Hematopoietic multipotent progenitor cell (in vitro differentiated cells): ENCODE measurements around the gene UBE3A. TPM values are rescaled to one million over a fixed set of nuclear protein-coding genes. Genes with fewer than 3 reads are reported as not detected.
"Not testable (repeated sequence)": the region's sequence is repeated elsewhere in the genome, so short reads cannot be mapped to it uniquely, and the experiment has no call there.

Experiments used
- DNase-seq, 3 donors: peaks; one replicate each; pipeline ENCODE4 v3.0.0-alpha.2; 2011 to 2015; ENCODE audit warnings: low read depth in 2 of 3, low spot score in 2 of 3
- total RNA-seq: library from RNA; depleted of rRNA; stranded (reverse); fragments of >200 nt; gene quantifications from one replicate; pipeline ENCODE4 v1.2.3, GENCODE V29; 2012

UBE3A gene
- total RNA-seq, 1 donor, result 39.3 TPM

- DNase-seq, result peak in 2 of 3 donors; percentile 13 to 51
Measured at GRCh38 chr15:25439369-25439836, 579 bp upstream of the UBE3A start.

- DNase-seq, result peak; percentile 19 to 90 (median 86)
Measured at GRCh38 chr15:25437777-25438600, 835 bp downstream of the UBE3A start.

GRCh38 chr15:25436707-25437106, 2.1 kb downstream of the UBE3A start:
- DNase-seq, result no peak

- DNase-seq, result no peak
Measured at GRCh38 chr15:25435474-25436243, 3.2 kb downstream of the UBE3A start.

- DNase-seq, result no peak
Measured at GRCh38 chr15:25433118-25433865, 5.5 kb downstream of the UBE3A start.

- no peak for DNase-seq
Measured at GRCh38 chr15:25431836-25432561, 6.8 kb downstream of the UBE3A start.

GRCh38 chr15:25427861-25428260, 11.0 kb downstream of the UBE3A start:
- DNase-seq, result no peak

- DNase-seq, result no peak
Measured at GRCh38 chr15:25426896-25427610, 11.8 kb downstream of the UBE3A start.

- DNase-seq, result no peak
Measured at GRCh38 chr15:25424073-25424472, 14.8 kb downstream of the UBE3A start.

- DNase-seq, result no peak
Measured at GRCh38 chr15:25422021-25422420, 16.8 kb downstream of the UBE3A start.

GRCh38 chr15:25418202-25418601, 20.6 kb downstream of the UBE3A start:
- no peak for DNase-seq

GRCh38 chr15:25417604-25418003, 21.2 kb downstream of the UBE3A start:
- DNase-seq, result no peak

- DNase-seq, result no peak
Measured at GRCh38 chr15:25416693-25417092, 22.1 kb downstream of the UBE3A start.

- DNase-seq, result no peak
Measured at GRCh38 chr15:25415707-25416106, 23.1 kb downstream of the UBE3A start.

GRCh38 chr15:25415217-25415616, 23.6 kb downstream of the UBE3A start:
- no peak for DNase-seq

- DNase-seq, result no peak
Measured at GRCh38 chr15:25410649-25411048, 28.2 kb downstream of the UBE3A start.

GRCh38 chr15:25409731-25410130, 29.1 kb downstream of the UBE3A start:
- DNase-seq, result not testable (repeated sequence)

- no peak for DNase-seq
Measured at GRCh38 chr15:25408929-25409328, 29.9 kb downstream of the UBE3A start.

- no peak for DNase-seq
Measured at GRCh38 chr15:25408428-25408827, 30.4 kb downstream of the UBE3A start.

- DNase-seq, result no peak
Measured at GRCh38 chr15:25407950-25408349, 30.9 kb downstream of the UBE3A start.
